HUES48 (cell line): ENCODE results near the gene BOLA3.
"Not testable (repeated sequence)": the region's sequence is repeated elsewhere in the genome, so short reads cannot be mapped to it uniquely, and the experiment has no call there.

Experiments used
- H3K27ac ChIP-seq: one replicate; pipeline ENCODE4 v1.7.0; 2013; ENCODE audit warnings: low read depth, low read length, inconsistent platforms
- H3K27me3 ChIP-seq: 2 replicates; pipeline ENCODE4 v1.6.1; 2013; ENCODE audit warnings: mild to moderate bottlenecking, low read length; ENCODE audit not compliant: control insufficient read depth, insufficient read depth
- H3K36me3 ChIP-seq: 2 replicates; pipeline ENCODE4 v1.6.1; 2013; ENCODE audit warnings: low read length; ENCODE audit not compliant: control insufficient read depth, insufficient read depth
- H3K4me1 ChIP-seq: 2 replicates; pipeline ENCODE4 v1.6.1; 2013; ENCODE audit warnings: mild to moderate bottlenecking, low read length; ENCODE audit not compliant: control insufficient read depth, insufficient read depth
- H3K4me3 ChIP-seq: 2 replicates; pipeline ENCODE4 v1.5.1; 2013; ENCODE audit warnings: mild to moderate bottlenecking, low read depth, low read length
- H3K9ac ChIP-seq: 2 replicates; pipeline ENCODE4 v1.6.1; 2013; ENCODE audit warnings: mild to moderate bottlenecking, low read depth, low read length, moderate library complexity
- H3K9me3 ChIP-seq: 2 replicates; pipeline ENCODE4 v1.6.1; 2013; ENCODE audit warnings: low read length; ENCODE audit not compliant: control insufficient read depth, insufficient read depth

The BOLA3 gene, protein sequence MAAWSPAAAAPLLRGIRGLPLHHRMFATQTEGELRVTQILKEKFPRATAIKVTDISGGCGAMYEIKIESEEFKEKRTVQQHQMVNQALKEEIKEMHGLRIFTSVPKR

DNA sequence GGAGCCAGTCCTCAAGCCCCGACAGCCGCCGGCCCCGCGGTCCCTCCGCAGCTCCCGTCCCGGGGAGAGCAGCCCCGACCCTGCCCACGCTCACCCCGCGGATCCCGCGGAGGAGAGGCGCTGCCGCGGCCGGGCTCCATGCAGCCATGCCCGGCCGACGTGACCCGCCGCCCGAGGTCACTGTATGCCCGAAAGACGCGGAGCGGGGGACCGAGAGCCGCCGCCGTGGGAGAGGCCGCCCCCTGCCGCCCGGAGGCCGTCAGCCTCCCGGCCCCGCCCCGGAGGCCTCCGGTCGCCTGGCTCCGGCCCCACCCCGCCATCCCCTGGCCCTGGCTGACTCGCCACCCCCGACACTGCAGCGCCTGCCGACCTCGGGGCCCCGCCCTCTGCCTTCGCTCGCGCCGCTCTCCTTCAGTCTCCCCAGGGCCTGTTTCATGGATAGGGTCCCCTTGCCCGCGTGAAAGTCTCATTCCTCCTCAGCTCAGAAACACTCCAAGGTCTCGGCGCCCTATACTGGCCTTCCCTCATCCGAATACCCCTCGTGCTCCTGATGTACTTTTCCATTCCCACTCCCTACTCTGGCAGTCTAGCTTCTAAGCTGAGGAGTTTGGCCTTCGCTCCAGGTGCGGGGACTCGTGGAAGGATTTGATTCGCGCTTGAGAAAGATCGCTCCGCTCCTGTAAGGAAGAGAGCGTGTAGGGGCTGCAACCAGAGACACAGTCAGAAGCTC is at the start of gene BOLA3:
TSS of gene BOLA3 (minus strand) at position 186 of the 730 bp plus-strand sequence. CDS start at position 148, 38 bp downstream.
- H3K4me3 ChIP-seq = peak within 1 kb of the TSS; percentile 98
- H3K9ac ChIP-seq = peak within 1 kb of the TSS; percentile 89
- peaks cover 21% of the 10 kb centered on the region for H3K36me3 ChIP-seq
- no peaks in the 10 kb centered on the region for H3K9me3 ChIP-seq
- peak within 1 kb of the TSS; percentile 63 for H3K27ac ChIP-seq
- H3K4me1 ChIP-seq = peaks cover 12% of the 10 kb centered on the region
- 0 out of 2 replicates have a peak, but pooled peaks cover 2% of the 10 kb centered on the region for H3K27me3 ChIP-seq

DNA sequence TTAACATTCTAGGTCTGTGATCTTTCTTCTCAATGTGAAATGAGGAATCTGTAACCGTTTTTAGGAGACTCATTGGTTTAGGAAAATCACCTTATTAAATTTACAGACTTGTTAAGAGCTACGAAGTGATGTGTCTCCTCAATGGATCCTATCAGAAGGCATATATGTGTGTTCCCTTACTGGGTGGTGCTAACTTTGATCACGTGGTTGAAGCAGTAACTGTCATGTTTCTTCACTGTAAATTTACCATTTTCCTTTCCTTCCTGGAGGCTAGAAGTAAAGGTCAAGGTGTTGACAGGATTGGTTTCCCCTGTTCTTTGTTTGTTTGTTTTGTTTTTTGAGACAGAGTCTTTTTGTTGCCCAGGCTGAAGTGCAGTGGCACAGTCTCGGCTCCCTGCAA is 49.3 kb upstream of the BOLA3 start:
- Histone ChIP-seq H3K27ac (no peak overlapping the region), H3K4me3 (no peak overlapping the region), H3K9me3 (no peaks in the 10 kb centered on the region), H3K4me1 (peaks cover 18% of the 10 kb centered on the region), H3K9ac (no peak overlapping the region), H3K36me3 (peaks cover 17% of the 10 kb centered on the region), H3K27me3 (no peaks in the 10 kb centered on the region)

DNA sequence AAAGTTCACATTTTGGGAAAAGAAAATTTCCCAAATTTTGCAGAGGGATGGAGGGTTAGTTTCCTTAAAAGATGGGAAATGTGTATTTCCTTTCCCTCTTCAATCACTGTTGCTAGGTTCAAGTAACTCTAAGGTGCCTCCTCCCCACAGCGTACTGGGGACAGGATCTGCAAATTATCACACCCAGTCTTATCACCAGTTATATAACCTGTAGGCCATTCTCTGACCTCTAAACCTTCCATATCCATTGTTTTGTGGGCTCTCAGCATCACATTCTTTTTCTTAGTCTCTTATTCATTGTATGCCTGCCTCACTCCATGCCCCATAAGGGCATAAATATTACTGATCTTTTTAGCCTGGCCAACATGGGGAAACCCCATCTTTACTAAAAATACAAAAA is 47.1 kb upstream of the BOLA3 start:
- Histone ChIP-seq H3K27me3 (no peaks in the 10 kb centered on the region), H3K27ac (no peak overlapping the region), H3K36me3 (no peaks in the 10 kb centered on the region), H3K4me1 (peaks cover 6% of the 10 kb centered on the region), H3K9me3 (no peaks in the 10 kb centered on the region), H3K9ac (no peak overlapping the region), H3K4me3 (no peak overlapping the region)

DNA sequence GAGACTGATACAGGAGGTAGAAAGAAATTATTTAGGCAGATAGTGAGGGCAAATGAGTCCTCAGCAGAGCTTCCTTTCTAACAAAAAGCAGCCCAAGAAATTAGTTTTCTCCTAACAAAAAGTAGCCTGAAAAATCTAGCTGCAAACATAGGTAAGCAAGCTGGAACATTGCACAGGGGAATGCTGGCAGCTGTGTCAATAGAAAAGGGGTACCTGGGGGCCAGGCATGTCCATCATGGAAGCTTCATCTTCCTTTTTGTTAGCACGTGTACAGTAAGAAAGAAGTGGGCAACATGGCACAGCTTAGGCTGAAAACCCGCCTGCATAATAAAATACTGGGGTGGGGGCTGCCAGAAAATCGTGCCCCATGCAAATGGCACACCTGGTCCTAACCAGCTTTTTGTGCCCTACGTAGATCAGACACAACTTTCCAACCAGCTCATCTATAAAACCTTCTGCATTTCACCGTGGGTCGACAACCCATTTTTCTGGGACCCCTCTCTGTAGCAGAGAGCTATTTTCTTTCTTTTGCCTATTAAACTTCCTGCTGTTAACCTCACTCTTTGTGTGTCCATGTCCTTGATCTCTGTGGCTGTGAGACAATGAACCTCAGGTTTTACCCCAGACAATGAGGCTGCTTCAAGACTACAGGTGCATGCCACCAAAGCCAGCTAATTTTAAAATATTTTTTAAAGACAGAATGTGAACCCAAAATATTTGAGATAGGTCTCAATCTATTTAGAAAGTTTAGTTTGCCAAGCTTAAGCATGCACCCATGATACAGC is 44.1 kb upstream of the BOLA3 start:
- Histone ChIP-seq H3K27me3 (no peaks in the 10 kb centered on the region), H3K27ac (peak overlapping the region; percentile 54), H3K9me3 (no peaks in the 10 kb centered on the region), H3K4me1 (peaks cover 18% of the 10 kb centered on the region), H3K36me3 (no peaks in the 10 kb centered on the region), H3K9ac (no peak overlapping the region), H3K4me3 (no peak overlapping the region)

DNA sequence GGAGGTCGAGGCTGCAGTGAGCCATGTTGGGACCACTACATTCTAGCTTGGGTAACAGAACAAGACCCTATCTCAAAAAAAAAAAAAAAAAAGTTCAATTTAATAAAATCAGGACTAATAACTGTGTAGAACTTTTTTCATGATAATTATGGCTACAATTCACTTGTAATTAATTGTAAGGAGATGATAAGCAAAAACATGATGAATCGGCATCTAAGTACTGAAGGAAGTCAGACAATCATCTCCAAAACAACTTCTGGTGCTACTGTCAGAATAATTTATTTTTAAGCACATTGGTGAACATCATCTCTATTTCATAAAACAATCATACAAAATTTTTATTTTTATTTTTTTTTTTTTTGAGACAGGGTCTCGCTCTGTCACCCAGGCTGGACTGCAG is 41.0 kb upstream of the BOLA3 start:
- no peaks in the 10 kb centered on the region for H3K9me3 ChIP-seq
- H3K27me3 ChIP-seq = no peaks in the 10 kb centered on the region
- no peaks in the 10 kb centered on the region for H3K36me3 ChIP-seq
- H3K4me3 ChIP-seq = no peak overlapping the region
- H3K9ac ChIP-seq = no peak overlapping the region
- H3K27ac ChIP-seq = no peak overlapping the region
- H3K4me1 ChIP-seq = peaks cover 18% of the 10 kb centered on the region

DNA sequence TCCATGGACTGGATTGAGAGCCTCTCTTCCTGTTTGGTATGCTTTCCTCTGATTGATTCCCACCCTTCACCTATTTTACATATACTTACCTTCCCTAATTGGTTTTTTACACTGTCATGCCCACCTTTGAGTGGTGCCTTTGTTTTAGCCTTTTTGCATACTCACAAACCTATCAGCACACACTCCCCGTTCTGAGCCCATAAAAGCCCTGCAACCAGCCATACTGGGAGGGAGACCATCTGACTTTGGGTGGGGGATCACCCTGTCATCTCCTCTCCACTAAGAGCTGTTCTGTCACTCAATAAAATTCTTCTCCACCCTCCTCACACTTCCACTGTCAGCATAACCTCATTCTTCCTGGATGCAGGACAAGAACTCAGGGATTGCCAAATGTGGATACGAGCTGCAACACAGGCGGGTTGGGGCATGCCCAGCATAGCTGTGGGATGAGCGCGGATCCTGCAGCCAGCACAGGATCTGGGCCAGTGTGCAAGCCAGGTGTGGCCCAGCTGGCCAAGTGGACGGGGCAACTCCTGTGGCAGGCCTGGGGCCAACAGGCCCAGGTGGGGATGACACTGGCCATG is 40.4 kb upstream of the BOLA3 start:
- Histone ChIP-seq H3K27ac (peak overlapping the region; percentile 77), H3K9me3 (no peaks in the 10 kb centered on the region), H3K36me3 (no peaks in the 10 kb centered on the region), H3K4me1 (peaks cover 18% of the 10 kb centered on the region), H3K27me3 (no peaks in the 10 kb centered on the region), H3K4me3 (no peak overlapping the region), H3K9ac (0 out of 2 replicates have a peak overlapping the region, but pooled peaks have one; percentile 37)

DNA sequence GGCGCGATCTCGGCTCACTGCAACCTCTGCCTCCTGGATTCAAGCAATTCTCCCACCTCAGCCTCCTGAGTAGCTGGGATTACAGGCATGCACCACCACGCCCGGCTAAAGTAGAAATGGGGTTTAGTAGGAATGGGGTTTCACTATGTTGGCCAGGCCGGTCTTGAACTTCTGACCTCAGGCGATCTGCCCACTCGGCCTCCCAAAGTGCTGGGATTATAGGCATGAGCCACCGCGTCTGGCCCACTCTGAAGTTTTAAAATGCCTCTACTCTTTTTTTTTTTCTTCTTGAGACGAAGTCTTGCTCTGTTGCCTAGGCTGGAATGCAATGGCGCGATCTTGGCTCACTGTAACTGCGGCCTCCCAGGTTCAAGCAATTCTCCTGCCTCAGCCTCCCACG is 39.0 kb upstream of the BOLA3 start:
- not testable (repeated sequence) for H3K4me3 ChIP-seq, H3K9me3 ChIP-seq, H3K27ac ChIP-seq, H3K9ac ChIP-seq, H3K36me3 ChIP-seq, H3K27me3 ChIP-seq
- peaks cover 20% of the 10 kb centered on the region for H3K4me1 ChIP-seq

DNA sequence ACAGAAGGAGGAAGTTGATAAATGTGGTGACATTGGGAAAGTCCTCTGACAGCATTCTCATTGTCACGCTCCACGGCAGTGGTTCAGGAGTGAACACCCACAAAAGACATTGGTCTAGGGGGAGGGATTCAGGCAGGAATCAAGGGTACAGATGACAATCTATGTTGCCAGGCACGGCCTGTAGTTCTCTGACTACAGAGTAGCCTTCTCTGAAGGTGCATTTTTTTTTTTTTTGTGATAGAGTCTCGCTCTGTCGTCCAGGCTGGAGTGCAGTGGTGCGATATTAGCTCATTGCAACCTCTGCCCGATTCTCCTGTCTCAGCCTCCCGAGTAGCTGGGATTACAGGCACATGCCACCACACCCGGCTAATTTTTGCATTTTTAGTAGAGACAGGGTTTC is 38.3 kb upstream of the BOLA3 start:
- Histone ChIP-seq H3K9ac (no peak overlapping the region), H3K27ac (no peak overlapping the region), H3K4me1 (peaks cover 20% of the 10 kb centered on the region), H3K36me3 (no peaks in the 10 kb centered on the region), H3K27me3 (no peaks in the 10 kb centered on the region), H3K4me3 (no peak overlapping the region), H3K9me3 (no peaks in the 10 kb centered on the region)

DNA sequence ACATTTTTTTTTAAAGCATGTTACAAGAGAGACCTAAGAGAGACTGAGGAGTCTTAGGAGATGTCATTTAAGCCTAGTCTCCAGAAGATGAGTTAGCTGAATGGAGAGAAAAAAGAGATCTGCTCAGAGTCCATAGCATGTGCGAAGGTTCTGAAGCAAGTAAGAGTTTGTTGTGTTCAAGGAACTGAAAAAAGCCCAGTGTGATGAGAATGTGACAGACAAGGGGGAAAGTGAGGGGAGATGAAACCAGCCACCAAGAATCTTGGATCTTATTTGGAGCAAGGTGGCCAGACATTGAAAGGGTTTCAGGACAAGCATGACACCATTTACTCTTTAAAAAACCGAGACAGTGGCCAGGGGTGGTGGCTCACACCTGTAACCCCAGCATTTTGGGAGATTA is 36.2 kb upstream of the BOLA3 start:
- Histone ChIP-seq H3K9ac (no peak overlapping the region), H3K4me1 (peaks cover 20% of the 10 kb centered on the region), H3K27ac (no peak overlapping the region), H3K36me3 (no peaks in the 10 kb centered on the region), H3K9me3 (no peaks in the 10 kb centered on the region), H3K4me3 (no peak overlapping the region), H3K27me3 (no peaks in the 10 kb centered on the region)

DNA sequence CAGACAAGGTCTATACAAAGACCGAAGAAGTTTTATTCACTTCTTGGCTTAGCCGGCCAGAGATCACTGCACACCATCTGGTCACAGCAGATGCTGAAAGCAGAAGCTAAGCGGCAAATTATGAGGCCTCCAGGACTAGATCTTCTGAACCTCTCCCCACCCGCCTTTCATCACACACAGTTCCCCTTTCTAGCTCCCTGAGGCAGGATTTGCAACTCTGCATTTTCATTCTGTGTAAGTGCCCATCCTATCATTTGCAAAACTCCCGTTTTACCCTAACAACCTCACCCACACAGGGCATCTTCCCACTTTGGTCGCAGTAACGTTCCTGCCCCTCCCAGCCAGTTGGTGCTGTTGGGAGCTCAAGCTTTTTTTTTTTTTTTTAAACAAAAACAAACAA is 34.0 kb upstream of the BOLA3 start:
- Histone ChIP-seq H3K4me3 (no peak overlapping the region), H3K27ac (peak overlapping the region; percentile 40), H3K9me3 (no peaks in the 10 kb centered on the region), H3K36me3 (peaks cover 1% of the 10 kb centered on the region; the same call in 1 of the 2 replicates), H3K27me3 (no peaks in the 10 kb centered on the region), H3K4me1 (peaks cover 13% of the 10 kb centered on the region), H3K9ac (no peak overlapping the region)
